RPMI8226 (cell line): ENCODE results near the gene BMAL1.

Experiments used
- DNase-seq: peaks from one replicate; pipeline ENCODE4 v3.0.0-alpha.2; 2015

The BMAL1 gene

GRCh38 chr11:13347901-13348300, 70.3 kb downstream of the BMAL1 start:
- no peak for DNase-seq

GRCh38 chr11:13348305-13348704, 70.7 kb downstream of the BMAL1 start:
- DNase-seq: no peak

- DNase-seq: no peak
Measured at GRCh38 chr11:13349046-13349445, 71.5 kb downstream of the BMAL1 start.

DNA sequence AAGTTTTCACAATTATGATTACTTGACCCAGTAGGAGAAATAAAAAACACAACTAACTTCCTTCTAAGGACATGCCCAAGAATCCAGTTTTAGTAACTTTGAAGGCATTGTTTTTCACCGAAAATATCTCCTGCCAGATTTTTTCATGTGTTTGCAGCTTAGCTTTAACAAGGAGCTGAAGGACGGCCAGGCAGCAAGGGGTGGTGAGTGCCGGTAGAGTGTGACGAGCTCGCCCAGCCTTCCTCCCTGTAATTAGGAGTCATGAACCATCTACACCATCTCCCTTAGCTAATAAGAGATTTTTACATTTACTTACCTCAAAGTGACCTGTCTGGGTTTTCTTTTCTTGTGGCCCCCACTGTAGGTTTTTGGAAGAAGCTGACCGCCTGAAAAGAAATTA, 72.0 kb downstream of the BMAL1 start:
- no peak for DNase-seq

- no peak for DNase-seq
Measured at GRCh38 chr11:13352711-13353110, 75.1 kb downstream of the BMAL1 start.

GRCh38 chr11:13354335-13354734, 76.7 kb downstream of the BMAL1 start:
- no peak for DNase-seq

GRCh38 chr11:13355191-13355590, 77.6 kb downstream of the BMAL1 start:
- no peak for DNase-seq

DNA sequence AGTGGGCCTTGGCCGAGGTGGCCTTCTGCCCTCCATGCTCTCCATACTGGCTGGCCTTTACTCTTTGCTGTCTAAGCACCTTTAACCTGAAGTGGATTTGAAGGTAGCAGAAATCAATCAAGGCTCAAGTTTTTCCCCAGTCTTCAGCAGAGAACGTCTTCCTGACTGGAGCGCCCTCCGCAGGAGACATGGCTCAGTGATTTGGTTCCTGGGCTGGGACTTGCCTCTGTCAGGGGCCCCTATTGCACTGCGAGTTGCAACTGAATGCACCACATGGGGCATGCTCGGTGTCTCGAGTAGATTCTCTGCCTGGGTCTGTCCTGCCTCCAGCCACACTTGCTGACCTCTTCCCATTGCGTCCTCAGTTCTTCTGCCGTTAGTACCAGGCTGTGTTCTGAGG, 79.6 kb downstream of the BMAL1 start:
- no peak for DNase-seq

DNA sequence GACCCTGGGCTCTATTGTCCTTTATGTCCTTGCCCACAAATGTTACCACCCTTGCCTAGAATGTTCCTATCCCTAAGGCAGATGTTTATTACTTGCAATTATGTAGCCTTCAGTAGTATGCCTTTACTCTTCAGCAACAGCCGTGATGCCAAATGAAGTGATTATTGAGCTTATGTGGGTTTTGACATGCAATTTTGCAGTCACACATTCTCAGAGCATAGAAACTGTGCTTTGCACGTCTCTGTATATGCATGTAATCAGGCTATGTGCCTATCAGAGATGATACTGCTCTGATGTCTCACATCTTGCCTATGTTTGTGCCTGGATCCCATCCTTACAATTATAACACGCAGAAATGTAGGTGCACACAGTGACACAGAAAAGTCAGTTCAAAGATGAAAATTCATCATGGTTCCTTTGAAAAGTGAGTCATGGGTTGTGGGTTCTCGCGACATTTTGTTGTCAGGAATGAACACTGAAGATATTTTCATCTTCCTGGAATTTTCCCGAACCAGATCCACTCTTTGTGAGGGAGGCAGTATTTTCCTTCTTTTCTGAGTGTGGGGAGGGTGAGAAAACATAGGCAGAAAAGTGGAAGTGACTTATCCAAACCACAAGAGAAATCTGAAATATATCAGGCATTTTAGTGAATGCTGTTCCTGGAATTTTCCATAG, 81.1 kb downstream of the BMAL1 start:
- no peak for DNase-seq

GRCh38 chr11:13362596-13363109, 85.1 kb downstream of the BMAL1 start:
- DNase-seq: no peak

DNA sequence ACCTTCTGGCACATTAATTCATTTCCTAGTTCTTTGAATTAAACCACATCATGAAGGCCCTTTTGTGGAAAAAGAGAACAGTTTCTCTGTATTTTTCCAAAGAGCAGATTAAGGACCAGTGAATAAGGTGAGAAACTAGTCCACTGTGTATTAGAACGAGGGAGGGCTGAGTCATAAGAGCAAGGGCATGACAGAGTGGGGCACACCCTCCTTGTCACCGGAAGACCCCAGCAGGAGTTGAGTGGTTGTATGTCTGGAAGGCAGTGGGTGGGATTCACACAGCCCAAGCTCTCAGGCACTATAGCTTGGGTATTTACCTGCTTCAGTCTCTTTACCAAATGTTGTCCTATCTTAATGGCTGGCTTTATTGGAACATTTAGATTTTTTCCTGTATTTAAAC, 86.8 kb downstream of the BMAL1 start:
- DNase-seq: no peak

DNA sequence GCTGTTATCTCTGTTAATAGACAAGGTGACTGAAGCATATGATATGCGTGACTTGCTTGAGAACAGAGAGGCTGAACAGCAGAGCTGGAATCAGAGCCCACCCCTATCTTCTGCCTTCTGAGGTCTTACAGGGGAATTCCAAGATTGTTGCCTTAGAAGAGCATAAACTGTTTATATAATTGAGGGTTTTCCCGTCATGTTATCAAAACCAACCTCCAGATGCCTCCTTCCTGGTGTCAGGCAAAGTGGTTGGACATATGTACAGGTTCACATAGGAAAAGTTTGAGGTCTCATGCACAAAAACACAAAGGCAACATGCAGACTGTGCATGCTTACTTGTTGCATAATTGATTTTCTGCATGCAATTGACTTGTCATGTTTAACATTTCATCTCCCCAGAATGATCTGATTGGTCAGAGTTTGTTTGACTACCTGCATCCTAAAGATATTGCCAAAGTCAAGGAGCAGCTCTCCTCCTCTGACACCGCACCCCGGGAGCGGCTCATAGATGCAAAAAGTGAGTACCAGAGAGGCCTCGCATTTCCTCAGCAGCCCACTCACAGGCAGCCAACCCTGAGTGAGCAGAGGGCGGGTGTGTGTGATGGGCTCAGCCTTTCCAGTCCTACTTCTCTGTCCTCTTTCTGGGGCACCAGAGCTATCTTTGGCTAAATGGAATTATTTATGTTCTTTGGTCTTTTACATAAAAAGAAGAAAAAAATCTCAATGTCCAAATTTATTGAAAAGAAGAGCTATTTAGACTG, 88.9 kb downstream of the BMAL1 start:
- no peak for DNase-seq

DNA sequence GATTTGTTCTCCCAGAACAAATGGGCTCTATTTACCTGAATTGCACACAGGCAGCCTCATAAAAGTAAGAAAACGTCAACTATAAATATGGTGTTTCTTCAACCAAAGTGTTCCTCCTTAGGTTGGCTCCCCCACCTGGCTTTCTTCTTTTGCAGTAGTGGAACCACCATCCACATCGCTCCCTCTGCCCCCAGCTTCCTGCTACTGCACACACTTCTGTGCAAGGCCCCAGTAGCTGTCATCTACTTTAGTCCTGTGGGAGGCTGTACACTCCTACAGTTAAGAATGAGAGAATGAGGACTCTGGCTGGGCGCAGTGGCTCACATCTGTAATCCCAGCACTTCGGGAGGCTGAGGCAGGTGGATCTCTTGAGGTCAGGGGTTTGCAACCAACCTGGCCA, 89.5 kb downstream of the BMAL1 start:
- DNase-seq: no peak

- no peak for DNase-seq
Measured at GRCh38 chr11:13368041-13368446, 90.5 kb downstream of the BMAL1 start.

DNA sequence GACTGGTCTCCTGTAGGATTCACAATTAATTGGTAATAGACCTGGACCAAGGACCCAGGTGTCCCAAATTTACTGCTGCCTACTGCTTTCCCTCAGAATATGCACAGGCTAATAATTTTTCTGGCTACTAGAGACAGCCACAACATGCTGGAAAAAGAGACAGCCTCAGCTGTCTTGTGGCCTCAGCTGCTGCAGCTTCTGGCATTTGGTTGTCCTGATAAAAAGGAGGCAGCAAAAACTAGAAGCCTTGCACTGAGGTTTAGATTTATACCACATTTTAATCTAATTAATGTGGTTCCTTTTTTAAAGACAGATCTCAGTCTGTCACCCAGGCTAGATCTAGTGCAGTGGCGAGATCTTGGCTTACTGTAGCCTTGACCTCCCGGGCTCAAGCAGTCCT, 95.6 kb downstream of the BMAL1 start:
- no peak for DNase-seq

- DNase-seq: no peak
Measured at GRCh38 chr11:13375798-13376197, 98.2 kb downstream of the BMAL1 start.

DNA sequence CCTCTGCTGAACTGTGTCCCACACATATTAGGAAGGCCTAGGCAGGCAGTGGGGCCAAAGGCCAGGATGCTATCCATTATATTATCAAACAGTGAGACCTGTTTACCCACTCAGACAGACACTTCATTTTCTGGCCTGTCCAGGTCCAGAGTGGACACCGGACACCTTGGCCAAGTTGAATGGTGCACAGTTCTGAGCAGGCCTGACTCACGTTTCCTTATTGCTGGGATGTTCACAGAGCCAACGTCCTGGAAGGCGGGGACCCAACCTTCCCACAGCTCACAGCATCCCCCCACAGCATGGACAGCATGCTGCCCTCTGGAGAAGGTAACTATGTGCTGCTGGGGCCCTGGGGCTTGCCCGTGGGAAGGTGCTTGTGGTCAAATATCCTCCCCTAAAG, 98.8 kb downstream of the BMAL1 start:
- no peak for DNase-seq

GRCh38 chr11:13376838-13377237, 99.2 kb downstream of the BMAL1 start:
- no peak for DNase-seq

GRCh38 chr11:13378316-13378715, 100.7 kb downstream of the BMAL1 start:
- DNase-seq: no peak

DNA sequence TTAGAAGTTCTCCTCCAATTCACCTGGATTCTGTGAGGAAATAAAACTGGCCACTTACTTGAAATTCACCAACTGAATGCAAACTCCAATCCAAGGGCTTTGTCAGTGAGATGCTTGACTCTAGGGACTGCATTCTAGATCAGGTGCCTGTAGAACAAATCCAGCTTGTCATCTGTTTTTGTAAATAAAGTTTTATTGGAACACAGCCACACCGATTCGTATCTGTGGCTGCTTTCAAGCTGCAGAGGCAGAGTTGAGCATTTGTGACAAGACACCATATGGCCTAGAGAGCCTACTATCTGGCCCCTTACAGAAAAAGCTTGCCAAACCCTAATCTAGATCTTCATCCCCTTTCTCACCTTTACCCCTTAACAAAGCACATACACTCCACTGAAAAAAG, 103.1 kb downstream of the BMAL1 start:
- DNase-seq: no peak

- DNase-seq: no peak
Measured at GRCh38 chr11:13382751-13383150, 105.2 kb downstream of the BMAL1 start.

- peak; percentile 27 for DNase-seq
Measured at GRCh38 chr11:13384908-13385640, 107.5 kb downstream of the BMAL1 start.

- no peak for DNase-seq
Measured at GRCh38 chr11:13386567-13386966, 109.0 kb downstream of the BMAL1 start.

GRCh38 chr11:13388741-13389140, 111.2 kb downstream of the BMAL1 start:
- no peak for DNase-seq
